HG03045 (cell line): ENCODE measurements around the gene CST9L.

Experiments used
- ATAC-seq: cut with Tn5 transposase; IDR thresholded peaks from one replicate; pipeline ENCODE4 v1.9.1; 2021; ENCODE audit warnings: mild to moderate bottlenecking, moderate library complexity; ENCODE audit not compliant: unreplicated experiment

CST9L gene

DNA sequence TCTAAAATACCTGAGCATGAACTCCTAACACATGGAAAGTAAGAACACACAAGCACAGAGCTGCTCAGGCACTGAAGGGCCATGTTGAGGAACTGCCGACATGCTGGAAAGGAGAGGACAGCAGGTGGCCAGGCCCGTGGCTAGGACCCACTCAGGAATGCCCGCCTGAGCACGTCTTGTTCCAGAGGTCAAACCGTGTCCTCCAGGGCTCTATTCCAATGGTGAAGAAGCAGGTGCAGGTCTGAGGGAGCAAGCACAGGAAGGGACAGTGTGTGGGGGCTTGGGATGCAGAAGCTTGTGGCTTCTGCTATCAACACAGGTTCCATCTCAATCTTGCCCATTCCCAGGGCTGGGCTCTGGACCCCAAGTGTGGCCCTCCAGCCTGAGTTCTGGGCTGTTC is 20.7 kb downstream of the CST9L start:
- no peak for ATAC-seq

DNA sequence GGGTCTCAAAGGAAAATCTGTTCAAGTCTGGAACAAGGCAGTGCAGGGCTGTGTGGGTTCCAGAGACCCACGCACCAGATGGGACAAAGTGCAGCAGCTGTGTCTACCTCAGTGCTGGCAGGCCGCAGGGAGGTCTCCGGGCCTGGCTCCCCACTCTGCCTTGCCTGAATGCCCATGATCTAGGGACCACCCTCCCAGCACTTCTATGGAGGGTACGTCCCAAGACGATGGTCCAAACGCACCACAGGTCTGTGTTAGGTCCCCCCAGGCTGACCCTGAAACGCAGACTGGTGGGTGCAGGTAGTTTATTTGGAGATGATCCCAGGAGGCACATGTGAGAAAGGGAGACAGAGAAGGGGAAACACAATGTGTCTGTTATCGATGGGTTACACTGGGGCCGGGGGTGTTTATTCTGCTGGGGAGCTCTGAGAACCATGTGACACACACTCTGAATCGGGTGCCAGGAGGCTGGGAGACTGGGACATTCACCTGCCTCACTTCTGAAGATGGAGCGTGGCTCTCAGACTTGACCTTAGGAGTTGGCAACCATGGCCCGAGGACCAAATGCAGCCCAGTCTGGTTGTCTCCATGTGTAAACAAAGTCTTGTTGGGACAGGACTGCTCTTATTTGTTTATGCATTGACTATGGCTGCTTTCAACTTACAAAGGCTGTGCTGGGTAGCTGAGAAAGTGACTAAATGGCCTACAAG is 21.7 kb downstream of the CST9L start:
- no peak for ATAC-seq

DNA sequence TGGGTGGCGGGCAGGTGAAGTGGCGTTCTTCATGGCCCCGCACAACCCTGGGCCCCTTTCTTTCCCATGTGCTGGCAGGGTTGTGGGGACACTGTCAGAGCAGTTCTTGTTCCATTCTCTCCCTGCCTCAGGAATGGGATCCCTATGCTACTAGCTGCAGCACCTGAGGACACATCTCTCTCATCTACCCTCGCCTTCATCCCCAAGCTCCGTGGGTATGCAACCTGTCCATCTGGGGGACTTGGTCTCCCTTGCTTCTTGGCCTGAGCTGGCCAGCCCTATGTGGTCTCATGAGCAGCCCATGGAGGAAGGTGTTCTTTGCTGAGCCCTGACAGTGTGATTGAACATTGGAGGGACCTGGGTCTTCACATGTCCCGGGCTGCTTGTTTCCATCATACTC is 24.2 kb downstream of the CST9L start:
- no peak for ATAC-seq

DNA sequence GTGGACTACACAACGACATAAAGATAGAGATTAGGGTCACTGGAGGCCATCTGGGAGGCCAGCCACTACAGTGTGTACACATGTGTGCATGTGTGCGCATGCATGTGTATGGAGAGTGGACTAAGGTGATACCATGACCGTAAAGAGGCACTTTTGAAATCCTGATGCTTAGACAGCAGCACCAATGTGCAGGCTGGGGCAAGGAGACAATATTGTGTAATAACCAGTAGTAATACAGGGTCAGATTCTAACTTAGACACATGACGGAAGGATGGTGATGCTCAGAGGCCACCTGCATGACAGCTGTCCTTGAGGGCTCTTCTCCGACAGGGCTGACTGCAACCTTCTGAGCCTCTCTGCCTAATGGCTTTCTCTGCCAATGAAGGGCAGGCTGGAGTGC is 25.5 kb downstream of the CST9L start:
- ATAC-seq, result no peak

DNA sequence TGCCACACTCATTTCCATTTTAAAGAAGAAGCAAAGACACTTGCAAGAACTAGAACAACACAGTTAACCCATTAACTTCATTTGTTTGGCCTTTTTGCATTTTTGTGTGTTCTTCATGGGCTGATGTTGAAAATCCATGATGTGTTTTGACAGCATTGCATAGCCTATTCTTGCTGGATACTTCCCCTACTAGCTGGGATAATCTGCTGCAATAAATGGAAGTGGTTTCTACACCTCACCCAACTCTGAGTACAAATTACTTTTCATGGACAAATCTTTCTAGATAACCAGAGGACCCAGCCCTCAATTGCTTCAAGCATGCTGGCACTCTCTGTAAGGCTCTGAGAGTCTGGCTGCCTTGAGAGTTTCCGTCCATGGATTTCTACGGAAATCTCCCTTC is 26.5 kb downstream of the CST9L start:
- no peak for ATAC-seq

DNA sequence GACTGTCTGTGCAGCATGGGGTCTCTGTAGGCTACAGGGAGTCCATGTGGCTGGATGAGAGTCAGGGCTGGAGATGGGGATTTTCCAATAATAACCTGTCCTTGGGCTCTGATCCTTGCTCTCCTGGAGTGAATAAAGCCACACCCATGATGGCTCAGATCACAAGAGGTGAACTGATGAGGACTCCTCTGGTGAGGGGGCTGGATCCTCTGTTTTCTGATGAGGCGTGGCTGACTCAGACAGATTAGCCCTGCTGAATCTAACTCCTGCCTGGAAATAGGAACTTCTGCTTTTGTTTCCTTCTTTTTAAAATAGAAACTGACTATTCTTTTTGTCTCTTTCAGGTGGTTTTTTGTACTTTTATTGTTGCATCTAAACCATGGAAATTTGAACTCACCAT is 27.0 kb downstream of the CST9L start:
- ATAC-seq, result no peak

DNA sequence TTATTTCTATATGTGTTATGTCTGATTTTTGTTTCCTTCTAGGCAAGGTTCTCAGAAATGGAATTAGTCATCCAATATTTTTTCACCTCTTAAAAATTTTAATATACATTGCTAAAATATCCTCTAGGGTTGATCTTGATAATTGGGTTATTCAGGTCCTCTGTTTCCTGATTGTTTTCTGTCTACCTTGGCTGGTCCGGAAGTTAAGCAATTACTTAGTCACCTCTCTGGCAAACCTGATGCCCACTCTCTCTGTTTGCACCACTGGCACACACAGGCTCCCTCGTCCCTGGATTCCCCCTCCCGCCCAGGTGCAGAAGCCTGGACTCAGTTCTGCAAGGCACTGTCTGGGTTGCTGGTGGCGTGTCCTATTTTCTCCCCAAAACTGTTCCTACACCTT is 27.7 kb downstream of the CST9L start:
- no peak for ATAC-seq

DNA sequence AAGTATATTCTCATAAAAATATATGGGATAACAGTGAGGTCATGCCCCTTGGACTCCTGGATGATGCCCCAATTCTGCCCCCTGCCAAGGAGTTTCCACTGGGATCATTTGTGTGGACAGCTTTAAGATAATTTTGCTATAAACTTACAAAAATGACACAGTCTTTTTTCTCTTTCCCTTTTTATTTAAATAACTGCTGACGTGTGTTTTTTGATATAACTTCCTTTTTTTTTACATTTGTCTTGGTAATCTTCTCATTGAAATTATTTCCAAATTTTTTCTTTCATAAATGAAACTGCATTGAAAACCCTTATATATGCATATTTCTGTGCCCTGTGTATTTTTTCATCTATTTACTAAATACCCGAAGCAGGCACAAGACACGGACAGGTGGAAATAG is 31.3 kb downstream of the CST9L start:
- ATAC-seq, result no peak

DNA sequence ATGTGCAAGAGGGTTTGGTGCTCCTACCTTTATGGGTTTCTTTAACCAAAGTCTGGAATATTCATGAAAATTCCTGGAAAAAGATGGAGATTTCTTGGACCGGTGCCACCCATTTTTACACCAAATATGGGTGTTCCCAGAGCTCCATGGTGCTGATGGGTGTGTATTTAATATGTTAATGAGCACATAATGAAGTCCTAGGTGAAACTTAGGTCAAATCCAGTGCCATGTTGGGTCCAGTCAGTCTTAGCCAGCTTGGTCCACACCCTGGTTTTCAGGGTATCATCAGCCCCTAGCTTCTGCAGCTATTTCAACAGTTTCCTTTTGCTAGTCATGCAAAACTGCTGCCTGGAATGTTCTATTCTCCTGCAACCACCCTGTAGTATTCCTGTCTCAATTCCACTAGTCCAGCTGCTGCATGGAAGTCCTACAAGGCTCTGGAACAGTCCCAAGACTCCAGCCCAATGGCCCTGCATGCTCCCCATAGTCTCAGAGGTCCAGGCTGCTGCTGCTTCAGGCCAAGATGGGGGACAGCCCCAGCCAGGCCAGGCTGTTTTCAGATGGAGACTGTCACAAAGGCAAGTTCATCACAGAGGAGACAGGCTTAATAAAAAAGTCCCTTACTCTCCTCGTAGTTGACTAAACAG is 31.8 kb downstream of the CST9L start:
- ATAC-seq, result no peak

DNA sequence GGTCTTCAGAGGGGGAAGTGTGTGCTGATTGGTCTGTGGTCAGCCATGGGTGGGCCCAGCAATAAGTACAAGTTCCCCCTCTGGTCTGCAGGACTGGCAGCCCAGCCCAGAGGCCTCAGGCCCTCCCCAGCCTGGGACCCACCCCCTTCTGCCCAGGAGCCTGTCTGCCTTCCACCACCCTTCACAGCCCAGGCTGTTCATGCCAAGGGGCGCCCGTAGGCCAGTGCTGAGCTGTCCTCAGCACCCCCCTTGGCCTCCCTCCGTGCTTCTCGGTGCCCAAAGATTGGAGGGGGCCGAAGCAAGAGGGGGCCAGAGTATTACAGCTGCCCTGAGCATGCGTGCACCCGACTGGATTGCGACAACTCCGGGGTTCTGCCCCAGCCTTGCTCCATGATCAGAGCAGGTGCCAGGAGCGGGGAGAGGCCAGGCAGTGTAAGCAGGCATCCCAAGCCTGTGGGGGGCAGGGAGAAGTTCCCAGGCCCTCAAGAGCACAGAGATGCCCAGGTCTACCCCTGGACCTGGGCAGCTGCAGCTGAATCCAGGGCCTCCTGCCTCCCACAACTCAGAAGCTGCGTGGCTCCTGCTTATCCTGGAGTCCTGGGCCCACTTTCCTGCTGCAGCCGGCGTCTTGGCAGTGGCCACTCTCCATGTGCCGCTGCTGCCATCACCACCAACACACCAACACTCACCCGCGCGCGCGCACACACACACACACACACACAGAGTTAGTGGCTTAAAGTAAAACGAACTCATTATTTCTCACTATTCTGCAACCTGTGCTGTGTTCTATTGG is 33.3 kb downstream of the CST9L start:
- no peak for ATAC-seq

DNA sequence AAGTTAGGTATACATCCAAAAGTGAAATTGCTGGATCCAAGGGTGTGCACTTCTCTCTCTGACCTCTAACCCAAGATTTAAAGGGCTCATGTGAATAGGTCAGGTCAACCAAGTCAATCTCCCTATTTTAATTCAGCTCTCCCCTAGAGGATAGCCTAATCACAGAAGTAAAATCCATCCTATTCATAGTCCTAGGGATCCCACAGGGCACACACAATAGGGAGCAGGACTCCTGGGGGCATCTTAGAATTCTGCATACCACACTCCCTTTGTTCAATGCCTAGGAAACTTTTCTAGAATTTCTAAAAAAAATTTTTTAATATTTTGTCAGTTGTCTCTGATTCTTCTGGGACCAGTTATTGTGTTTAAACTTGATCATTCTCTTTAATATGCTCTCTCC is 35.1 kb downstream of the CST9L start:
- no peak for ATAC-seq

DNA sequence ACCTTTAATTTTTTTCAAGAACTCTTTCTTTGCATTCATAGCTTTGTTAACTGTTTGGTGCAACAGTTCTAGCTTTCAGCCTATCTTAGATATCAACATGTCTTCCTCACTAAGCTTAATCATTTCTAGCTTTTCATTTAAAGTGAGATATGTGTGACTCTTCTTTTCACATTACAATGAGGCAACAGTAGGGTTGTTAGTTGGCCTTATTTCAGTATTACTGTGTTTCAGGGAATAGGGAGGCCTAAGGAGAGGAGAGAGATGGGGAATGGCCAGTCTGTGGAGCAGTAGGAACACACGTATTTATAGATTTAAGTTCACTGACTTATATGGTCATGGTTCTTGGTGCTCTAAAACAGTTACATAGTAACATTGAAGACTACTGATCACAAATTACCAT is 35.8 kb downstream of the CST9L start:
- ATAC-seq, result no peak

DNA sequence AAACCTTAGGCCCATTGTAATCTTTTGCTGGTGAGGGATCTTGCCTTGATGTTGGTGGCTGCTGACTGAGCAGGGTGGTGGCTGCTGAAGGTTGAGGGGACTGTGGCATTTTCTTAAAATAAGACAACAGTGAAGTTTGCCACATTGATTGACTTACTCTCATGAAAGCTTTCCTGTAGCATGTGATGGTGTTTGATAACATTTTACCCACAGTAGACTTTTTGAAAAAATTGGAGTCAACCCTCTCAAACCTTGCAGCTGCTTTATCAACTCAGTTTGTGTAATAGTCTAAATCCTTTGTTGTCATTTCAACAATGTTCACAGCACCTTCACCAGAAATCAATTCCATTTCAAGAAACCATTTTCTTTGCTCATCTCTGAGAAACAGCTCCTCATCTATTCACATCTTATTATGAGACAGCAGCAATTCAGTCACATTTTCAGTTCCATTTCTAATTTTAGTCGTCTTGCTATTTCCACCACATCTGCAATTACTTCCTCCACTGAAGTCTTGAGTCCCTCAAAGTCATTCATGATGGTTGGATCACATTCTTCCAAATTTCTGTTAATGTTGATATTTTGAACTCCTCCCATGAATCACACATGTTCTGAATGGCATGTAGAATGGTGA is 37.2 kb downstream of the CST9L start:
- ATAC-seq, result no peak

DNA sequence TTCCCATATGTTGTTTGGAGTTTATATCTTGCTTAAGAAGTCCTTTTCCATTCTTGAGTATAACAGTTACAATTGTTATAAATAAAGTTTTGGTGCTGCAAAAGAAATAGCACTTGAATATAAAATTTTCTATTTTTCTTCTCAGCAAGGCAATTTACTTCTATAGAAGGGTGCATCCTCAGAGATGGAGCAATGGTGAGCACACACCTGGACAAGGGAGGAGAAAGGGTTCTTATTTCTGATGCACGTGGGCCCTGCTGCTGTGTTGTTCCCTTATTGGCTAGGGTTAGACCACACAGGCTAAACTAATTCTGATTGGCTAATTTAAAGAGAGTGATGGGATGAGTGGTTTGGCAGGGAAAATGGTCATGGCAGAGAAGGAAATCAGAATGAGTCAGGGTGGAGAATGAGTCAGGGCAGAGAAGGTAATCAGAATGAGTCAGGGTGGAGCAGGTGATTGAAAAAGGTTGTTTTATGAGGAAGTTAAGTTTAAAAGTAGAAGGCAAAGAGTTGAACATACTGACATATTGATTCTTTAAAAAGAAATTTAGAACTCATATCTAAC is 39.3 kb downstream of the CST9L start:
- no peak for ATAC-seq

DNA sequence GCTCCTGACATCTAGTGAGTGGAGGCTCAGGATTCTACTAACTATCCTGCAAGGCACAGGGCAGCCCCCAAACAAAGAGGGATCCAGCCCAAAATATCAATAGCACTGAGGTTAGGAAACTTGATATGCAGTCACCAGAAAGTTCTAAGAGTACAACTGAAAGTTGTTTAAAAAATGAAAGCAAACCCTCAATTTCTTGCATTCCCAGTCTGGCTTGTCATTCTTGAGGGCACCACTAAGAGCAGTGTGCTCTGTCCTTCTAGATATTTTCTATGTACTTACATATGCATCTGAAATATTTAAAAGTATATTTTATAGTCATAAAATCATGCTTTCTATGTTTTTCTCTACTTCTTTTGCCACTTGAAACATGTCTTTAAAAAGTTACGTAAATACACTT is 41.4 kb downstream of the CST9L start:
- ATAC-seq, result no peak

DNA sequence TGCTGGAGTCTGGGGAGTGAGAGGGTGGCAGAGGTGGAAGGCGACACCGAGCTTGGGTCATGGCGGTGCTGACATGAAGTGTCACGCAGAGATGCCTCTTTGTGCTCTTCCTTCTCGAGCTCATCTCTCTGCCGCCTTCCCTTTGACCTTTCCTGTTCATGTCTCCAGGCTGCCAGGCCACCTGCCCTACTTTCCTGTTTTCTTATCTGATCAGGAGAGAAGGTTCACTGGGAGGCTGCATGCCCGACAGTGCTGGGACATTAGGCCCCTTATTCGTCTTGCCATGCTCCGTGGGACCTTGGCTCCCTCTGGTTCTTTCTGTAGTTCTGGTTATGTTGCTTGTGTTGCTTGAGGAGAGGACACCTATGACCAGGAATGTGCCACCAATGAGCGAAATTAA is 44.1 kb downstream of the CST9L start:
- no peak for ATAC-seq

DNA sequence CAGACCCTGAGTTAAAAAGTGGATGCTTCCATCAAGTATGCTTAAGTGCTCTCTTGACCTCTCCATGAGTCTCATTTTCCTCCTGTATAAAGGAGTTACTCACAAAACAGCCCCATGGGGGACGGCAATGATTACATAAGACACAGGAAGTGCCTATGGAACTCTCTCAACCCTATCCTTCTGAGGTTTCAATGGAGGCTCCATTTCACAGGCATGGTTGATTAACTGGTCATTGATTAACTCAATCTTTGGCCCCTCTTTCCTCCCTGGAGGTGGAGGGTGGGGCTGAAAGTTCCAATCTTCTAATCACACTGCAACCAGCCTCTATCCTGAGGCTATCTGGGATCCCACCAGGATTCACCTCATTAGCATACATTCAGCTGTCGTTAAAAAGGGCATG is 48.1 kb downstream of the CST9L start:
- ATAC-seq, result no peak

DNA sequence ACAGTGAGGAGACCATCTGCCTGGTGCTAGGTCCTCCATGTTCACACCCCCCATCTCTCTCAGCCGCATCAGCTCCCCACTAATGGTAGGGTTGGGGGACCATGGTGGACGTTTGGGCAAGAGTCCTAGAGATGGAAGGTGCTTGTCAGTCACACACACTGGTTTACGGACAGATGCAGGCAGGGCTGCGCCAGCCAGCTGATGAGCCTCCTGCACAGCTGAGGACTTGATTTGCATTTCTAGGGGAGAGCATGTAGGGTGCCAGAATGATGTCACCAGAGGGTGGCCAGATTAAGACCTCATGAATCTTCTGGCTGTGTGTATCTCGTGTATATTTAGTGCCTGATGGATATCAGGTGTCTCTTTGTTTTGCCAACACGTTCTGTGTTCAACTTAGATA is 48.7 kb downstream of the CST9L start:
- no peak for ATAC-seq

DNA sequence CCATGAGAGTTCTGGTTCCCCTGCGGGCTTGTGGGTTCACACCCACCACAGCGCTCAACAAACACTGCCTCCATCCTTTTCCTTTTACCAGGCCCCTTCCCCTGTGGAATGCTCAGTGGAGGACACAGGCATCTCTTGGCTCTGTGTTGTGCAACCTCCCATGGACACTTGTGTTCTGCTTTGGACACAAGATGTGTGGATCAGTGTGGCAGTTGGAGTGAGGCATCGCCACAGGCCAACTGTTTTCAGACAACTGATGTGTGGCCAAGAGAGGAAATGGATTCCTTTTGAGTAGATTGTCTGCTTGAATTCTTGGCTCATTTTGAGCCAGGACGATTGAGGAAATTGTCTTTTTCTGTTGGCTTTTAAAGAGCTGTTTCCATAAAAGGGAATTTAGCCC is 50.6 kb downstream of the CST9L start:
- ATAC-seq, result no peak

DNA sequence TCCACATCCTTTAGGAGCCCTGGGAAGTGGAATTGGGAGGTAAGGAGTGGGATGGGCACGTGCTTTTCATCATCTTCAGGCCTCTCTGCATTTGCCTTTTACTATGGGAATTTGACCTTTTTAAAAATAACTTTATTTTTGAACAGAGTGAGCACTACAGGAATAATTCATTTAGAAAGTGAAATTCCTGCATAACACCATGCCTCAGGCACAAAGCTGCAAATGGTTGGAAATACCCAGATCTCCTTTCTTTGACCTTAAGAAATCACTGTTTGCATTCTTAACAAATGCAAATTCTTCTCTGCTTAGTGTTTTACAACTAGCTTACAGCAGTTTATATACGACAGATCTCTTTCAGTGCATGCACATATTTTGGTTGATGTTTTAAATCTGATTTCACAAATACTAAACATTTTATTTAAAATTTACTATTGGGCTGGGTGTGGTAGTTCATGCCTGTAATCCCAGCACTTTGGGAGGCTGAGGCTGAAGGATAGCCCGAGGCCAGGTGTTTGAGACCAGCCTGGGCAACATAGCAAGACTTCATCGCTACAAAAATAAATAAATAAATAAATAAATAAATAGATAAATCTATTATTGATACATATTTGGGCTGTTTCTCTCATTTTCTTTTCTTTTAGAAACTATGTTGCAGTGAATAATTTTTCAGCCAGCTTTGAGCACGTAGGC is 52.9 kb downstream of the CST9L start:
- no peak for ATAC-seq

DNA sequence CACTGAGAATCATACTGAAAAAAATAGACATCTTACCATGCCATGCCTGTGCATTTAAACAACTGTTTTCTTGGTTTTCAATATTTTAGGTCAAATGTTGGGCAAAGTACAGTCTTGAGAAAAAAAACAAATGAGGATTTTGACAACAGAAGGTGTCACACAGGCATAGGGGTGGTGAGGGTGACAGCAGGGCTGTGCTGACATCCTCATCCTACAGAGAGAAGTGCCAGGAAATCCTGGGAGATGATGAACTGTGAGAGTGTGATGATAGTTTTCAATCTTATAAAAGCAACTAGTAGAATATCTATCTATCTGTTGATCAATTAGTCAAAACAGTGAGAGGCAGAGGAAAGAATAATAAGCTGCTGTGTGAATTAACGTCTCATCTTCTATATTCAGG is 53.4 kb downstream of the CST9L start:
- no peak for ATAC-seq
